T47D (cell line): ENCODE data around the gene RAB40A.
"Not testable (repeated sequence)": the region's sequence is repeated elsewhere in the genome, so short reads cannot be mapped to it uniquely, and the experiment has no call there.

Source experiments
- DNase-seq, 2 experiments: peaks; one replicate each; pipeline versions ENCODE4 v3.0.0 to v3.0.0-alpha.2; 2011 to 2012; ENCODE audit warnings: low read depth in 1 of 2, low spot score in 1 of 2
- JUND ChIP-seq: IDR thresholded peaks from 2 replicates; pipeline ENCODE4 v1.6.1; 2012; ENCODE audit warnings: low read depth
- in situ Hi-C: cut with HindIII; loops from 2 replicates; pipeline ENCODE4 v1.10.0; 2016; ENCODE audit warnings: low sequenced_read_pairs, low pct_unique_long_range_greater_than_20kb

RAB40A gene

GRCh38 chrX:103513476-103514108 is 5.7 kb downstream of the RAB40A start:
- in situ Hi-C loops: no loop called here
- DNase-seq: peak in 1 of 2 experiments; percentile 2
- no peak for TF ChIP-seq JUND

- in situ Hi-C loops: no loop called here
- no peak for TF ChIP-seq JUND
- peak in 1 of 2 experiments; percentile 13 for DNase-seq
These were observed 6.2 kb downstream of the RAB40A start for GRCh38 chrX:103513067-103513466.

GRCh38 chrX:103510031-103510430 is 9.3 kb downstream of the RAB40A start:
- no peak for DNase-seq
- in situ Hi-C loops: no loop called here

GRCh38 chrX:103503853-103504207 is 15.5 kb downstream of the RAB40A start:
- no peak for TF ChIP-seq JUND
- no peak for DNase-seq
- in situ Hi-C loops: no loop called here

More at GRCh38 chrX:103510031-103510430, 9.3 kb downstream of the RAB40A start:
- TF ChIP-seq JUND: no peak

- no peak for TF ChIP-seq JUND
- in situ Hi-C loops: no loop called here
- DNase-seq: no peak
These were observed 16.0 kb downstream of the RAB40A start for GRCh38 chrX:103503163-103503852.

GRCh38 chrX:103498786-103499185 is 20.5 kb downstream of the RAB40A start:
- in situ Hi-C loops: no loop called here
- TF ChIP-seq JUND: no peak
- no peak for DNase-seq

GRCh38 chrX:103495786-103496185 is 23.5 kb downstream of the RAB40A start:
- no peak for TF ChIP-seq JUND
- DNase-seq: no peak
- in situ Hi-C loops: no loop called here

GRCh38 chrX:103493578-103493977 is 25.7 kb downstream of the RAB40A start:
- in situ Hi-C loops, DNase-seq: not testable (repeated sequence)

GRCh38 chrX:103489733-103490132 is 29.6 kb downstream of the RAB40A start:
- in situ Hi-C loops: not testable (repeated sequence)
- peak in 1 of 2 experiments; percentile 5 for DNase-seq

- no peak for DNase-seq
- no peak for TF ChIP-seq JUND
- in situ Hi-C loops: no loop called here
These were observed 30.5 kb downstream of the RAB40A start for GRCh38 chrX:103488794-103489193.

- in situ Hi-C loops: no loop called here
- peak in 1 of 2 experiments; percentile 9 for DNase-seq
These were observed 31.0 kb downstream of the RAB40A start for GRCh38 chrX:103488332-103488731.

GRCh38 chrX:103483720-103484119 is 35.6 kb downstream of the RAB40A start:
- no peak for DNase-seq
- no peak for TF ChIP-seq JUND
- in situ Hi-C loops: no loop called here

More at GRCh38 chrX:103488332-103488731, 31.0 kb downstream of the RAB40A start:
- TF ChIP-seq JUND: no peak

GRCh38 chrX:103480526-103480925 is 38.8 kb downstream of the RAB40A start:
- DNase-seq: no peak
- no peak for TF ChIP-seq JUND
- in situ Hi-C loops: no loop called here

- DNase-seq: no peak
- in situ Hi-C loops: no loop called here
- no peak for TF ChIP-seq JUND
These were observed 41.8 kb downstream of the RAB40A start for GRCh38 chrX:103477496-103477895.
